ENCODE results near the gene ARAP1.

Gene ARAP1

GRCh38 chr11:72779495-72780128 is 27.4 kb upstream of the ARAP1 start:
- no peak for DNase-seq

GRCh38 chr11:72778535-72779494 is 26.6 kb upstream of the ARAP1 start:
- no peak for DNase-seq

GRCh38 chr11:72777755-72778278 is 25.6 kb upstream of the ARAP1 start:
- DNase-seq: no peak

GRCh38 chr11:72776844-72777754 is 24.9 kb upstream of the ARAP1 start:
- no peak for DNase-seq

- DNase-seq: no peak
Measured at GRCh38 chr11:72776117-72776843, 24.1 kb upstream of the ARAP1 start.

- DNase-seq: no peak
Measured at GRCh38 chr11:72775288-72776110, 23.3 kb upstream of the ARAP1 start.

GRCh38 chr11:72774499-72774898 is 22.3 kb upstream of the ARAP1 start:
- no peak for DNase-seq

- DNase-seq: no peak
Measured at GRCh38 chr11:72773696-72774095, 21.5 kb upstream of the ARAP1 start.

GRCh38 chr11:72773291-72773690 is 21.1 kb upstream of the ARAP1 start:
- no peak for DNase-seq

GRCh38 chr11:72772059-72772458 is 19.9 kb upstream of the ARAP1 start:
- no peak for DNase-seq

GRCh38 chr11:72771507-72771906 is 19.3 kb upstream of the ARAP1 start:
- DNase-seq: no peak

GRCh38 chr11:72770799-72771198 is 18.6 kb upstream of the ARAP1 start:
- no peak for DNase-seq

- DNase-seq: no peak
Measured at GRCh38 chr11:72769680-72770079, 17.5 kb upstream of the ARAP1 start.

- DNase-seq: no peak
Measured at GRCh38 chr11:72768581-72768980, 16.4 kb upstream of the ARAP1 start.

- DNase-seq: no peak
Measured at GRCh38 chr11:72767203-72768062, 15.2 kb upstream of the ARAP1 start.

- no peak for DNase-seq
Measured at GRCh38 chr11:72766152-72766902, 14.1 kb upstream of the ARAP1 start.

- DNase-seq: no peak
Measured at GRCh38 chr11:72764503-72764902, 12.3 kb upstream of the ARAP1 start.

- DNase-seq: no peak
Measured at GRCh38 chr11:72763823-72764222, 11.6 kb upstream of the ARAP1 start.

- DNase-seq: no peak
Measured at GRCh38 chr11:72762641-72763304, 10.6 kb upstream of the ARAP1 start.
